Subcutaneous adipose tissue (tissue), 4 donors: Measurements from ENCODE around the gene PLEKHF1. TPM values are rescaled to one million over a fixed set of nuclear protein-coding genes. Genes with fewer than 3 reads are reported as not detected.

Experiments
- total RNA-seq, 4 donors: library from RNA; depleted of rRNA; stranded (reverse); fragments of >200 nt; gene quantifications; one replicate each; pipeline ENCODE4 v1.1.0, GENCODE V29; 2016
- TF ChIP-seq, protein P1 (sequence below): fragments of 450-650 bp; IDR thresholded peaks from one replicate; pipeline ENCODE4 v1.5.1; 2016; ENCODE audit warnings: low read depth, mild to moderate bottlenecking, control low read depth, antibody characterized with exemption, moderate library complexity

PLEKHF1 gene
- total RNA-seq, 4 donors from 2014 or later, result 18.1 to 51.6 (median 34.9) TPM

DNA sequence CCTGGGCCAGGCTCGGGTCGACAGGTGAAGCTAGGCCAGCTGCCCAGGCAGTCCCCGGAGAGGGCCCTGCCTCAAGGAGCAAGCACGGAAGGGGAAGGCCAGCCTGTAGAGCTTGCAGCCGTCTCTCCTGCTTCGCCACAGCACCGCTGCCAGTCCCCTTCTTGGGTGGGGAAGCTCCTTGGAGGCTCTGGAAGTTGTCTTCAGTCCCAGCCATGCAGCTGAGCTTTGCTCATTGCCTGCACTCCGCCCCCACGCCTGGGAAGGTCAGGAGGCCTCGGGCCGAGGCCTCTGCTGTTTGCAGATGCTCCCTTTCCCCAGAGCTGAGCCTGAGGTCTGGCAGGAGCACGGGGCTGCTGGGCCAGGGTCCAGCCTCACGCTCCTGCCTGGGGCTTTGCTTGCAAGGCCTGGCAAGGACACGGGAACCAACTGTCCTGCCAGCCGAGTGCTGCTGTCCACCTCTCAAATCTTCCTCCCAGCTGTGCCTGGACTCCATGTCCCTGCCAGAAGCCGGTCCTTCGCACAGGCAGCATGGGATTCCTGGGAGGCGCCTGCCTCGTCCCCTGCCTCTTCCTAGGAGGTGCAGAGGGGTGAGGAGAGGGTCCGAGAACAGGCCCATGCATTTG lies 13.3 kb downstream of the PLEKHF1 start:
- TF ChIP-seq, protein P1, sequence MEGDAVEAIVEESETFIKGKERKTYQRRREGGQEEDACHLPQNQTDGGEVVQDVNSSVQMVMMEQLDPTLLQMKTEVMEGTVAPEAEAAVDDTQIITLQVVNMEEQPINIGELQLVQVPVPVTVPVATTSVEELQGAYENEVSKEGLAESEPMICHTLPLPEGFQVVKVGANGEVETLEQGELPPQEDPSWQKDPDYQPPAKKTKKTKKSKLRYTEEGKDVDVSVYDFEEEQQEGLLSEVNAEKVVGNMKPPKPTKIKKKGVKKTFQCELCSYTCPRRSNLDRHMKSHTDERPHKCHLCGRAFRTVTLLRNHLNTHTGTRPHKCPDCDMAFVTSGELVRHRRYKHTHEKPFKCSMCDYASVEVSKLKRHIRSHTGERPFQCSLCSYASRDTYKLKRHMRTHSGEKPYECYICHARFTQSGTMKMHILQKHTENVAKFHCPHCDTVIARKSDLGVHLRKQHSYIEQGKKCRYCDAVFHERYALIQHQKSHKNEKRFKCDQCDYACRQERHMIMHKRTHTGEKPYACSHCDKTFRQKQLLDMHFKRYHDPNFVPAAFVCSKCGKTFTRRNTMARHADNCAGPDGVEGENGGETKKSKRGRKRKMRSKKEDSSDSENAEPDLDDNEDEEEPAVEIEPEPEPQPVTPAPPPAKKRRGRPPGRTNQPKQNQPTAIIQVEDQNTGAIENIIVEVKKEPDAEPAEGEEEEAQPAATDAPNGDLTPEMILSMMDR, result no peak

DNA sequence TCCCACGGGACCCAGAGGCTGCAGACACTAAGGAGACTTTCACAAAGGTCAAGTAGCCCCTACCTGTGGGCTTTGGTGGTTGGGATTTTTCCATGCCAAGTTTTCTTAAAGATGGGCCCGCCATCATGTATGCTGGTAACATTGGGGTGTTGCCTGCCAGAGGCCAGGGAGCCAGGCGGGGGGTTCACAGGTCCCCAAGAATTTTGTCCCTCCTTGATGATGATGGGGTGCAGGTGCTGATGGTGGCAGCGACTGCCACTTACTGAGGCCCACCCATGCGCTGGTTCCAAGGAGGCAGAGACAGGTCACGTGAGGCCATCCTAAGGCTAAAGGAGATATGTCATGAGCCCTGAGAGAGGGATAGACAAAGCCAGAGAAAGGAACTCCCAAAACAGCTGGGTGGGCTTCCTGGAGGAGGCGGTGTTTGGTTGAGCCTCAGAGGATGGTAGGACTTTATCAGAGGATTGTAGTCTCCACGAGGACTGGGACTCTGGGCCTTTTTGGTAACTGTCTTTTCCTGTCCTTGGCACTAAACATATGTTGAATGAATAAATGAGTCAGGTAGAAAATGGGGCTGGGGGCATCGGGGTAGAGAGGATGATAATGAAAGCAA lies 14.4 kb downstream of the PLEKHF1 start:
- TF ChIP-seq, protein P1, result no peak

DNA sequence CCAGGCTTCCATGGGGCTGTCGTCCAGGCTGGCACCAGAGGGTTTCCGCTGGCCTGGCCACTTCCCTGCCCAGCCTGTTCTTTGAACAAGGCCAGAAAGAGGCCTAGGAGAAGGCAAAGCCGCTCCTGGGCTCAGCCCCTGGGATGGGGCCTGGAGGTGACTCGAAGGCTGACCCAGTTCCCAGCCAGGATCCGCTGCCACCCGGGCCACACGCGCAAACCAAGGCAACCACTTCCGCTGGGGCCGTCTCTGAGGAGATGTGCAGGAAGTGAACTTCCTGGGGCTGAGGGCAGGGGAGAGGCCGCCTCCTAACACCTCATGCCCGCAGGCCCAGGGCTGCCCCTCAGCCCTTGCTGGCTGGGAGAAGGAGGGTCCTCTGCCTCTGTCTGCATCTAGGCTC lies 15.2 kb downstream of the PLEKHF1 start:
- TF ChIP-seq, protein P1, result no peak

DNA sequence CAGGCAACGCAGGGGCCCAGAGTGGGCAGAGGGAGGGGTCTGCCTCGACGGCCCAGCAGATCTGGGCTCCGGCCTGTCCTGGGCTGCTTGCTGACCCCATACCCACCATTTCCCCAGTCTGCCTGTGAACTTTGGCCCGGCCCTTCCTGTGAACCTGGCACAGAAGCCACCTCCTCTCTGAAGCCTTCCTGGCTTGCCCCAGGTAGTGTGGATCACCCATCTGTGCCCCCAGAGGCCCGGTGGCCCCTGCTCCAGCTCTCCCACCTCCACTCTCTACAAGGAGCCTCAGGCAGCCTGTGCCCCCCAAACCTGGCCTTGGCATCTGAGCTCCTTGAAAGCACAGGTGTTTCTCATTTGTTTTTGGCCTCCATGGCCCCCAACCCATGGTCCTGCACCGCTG lies 15.7 kb downstream of the PLEKHF1 start:
- TF ChIP-seq, protein P1, result no peak

DNA sequence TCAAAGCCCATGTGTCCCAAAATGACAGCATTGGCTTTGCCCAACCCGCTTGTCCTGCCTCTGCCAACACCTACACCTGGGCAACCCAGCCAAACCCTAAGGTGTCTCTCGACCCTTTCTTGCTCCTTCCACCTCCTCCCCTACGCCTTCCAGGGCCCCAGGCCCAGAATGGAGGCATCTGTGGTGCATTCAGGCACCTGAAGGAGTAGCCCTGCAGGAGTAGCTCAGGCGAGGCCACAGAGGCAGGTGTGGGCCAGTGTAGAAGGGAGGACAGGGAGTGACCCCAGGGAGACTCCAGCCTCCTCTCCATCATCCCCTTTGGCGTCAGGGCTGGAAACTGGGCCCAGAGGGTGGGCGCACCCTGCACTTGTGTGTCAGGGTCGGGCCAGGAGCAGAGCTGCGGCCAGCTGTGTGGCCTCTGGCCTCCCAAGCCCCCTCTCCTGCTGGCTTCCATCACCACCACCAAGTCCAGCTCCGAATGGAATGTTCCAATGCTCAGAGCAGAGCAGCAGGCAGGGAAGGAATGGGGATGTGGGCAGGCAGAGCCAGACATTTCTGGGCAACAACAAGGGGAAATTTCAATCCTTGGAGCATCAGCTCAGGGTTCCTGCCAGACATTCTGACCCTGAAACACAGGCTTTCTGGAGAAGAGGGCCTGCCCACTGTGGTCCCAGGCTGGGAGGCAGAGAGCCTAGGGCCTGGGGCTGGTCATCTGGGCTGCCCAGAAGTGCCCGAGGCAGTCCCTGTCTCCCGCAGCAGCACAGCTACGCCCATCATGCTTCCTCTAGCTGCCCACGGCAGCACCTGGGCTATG lies 16.4 kb downstream of the PLEKHF1 start:
- TF ChIP-seq, protein P1, result no peak

DNA sequence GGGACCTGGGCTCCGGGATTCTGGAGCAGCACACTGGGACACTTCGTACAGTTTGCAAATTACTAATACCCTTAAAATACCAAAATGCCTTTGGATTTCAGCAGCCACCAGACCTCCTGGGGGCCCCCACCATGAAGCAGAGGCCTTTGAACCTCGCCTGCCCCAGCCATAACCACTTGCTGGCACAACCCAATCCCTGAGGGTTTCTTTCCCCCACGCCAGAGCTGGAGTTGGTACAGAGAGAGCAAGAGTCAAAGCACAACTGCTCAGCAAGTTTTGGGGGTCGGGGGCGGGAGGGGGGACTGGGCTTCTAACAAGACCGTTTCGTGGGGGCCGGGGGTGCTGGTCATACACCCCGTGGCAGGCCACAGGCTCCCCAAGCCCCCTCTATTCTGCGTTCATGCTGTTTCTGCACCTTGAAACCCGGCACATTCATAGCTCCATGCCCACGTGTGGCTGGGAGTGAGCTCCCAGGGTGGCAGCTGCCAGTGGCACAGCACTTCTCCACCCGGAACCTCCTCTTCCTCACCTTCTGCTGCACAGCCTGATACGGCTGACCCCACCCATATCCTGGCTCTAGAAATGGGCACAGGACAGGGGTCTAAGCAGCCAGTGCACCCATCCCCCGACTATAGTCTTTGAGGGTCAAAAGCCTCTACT lies 17.1 kb downstream of the PLEKHF1 start:
- TF ChIP-seq, protein P1, result no peak

DNA sequence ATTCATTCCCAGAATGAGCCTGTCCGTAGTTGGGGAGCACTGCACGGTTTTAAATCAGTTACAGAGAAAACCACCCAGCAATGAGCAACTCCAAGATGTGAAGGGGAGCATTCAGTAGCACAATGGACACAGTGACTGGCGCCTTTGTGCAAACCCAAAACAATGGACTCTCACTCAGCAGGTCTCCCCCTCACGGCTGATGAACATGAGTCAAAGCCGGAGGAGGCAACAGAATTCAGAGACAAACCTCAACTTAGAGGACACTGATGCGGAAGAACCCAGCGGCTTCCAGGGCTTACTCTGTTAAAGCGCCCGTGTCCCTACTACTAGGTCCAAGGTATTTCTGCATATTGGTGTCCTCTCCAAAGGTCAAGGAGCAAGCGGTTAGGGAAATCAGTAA lies 17.7 kb downstream of the PLEKHF1 start:
- TF ChIP-seq, protein P1, result no peak
